HepG2 (cell line): Measurements from ENCODE around the gene POLR2B. TPM values are rescaled to one million over a fixed set of nuclear protein-coding genes. Genes with fewer than 3 reads are reported as not detected.
A peak's percentile ranks its signal among the peaks of the same experiment; 100 is the strongest.

Source experiments
- ASH2L ChIP-seq: fragments of 300-600, 200-600 bp; sonication (generic); IDR thresholded peaks from 2 replicates; pipeline ENCODE4 v1.7.0; 2017; ENCODE audit warnings: low read depth, mild to moderate bottlenecking, moderate library complexity, mixed read lengths, low read length; ENCODE audit not compliant: insufficient read length
- BCL6 ChIP-seq: IDR thresholded peaks from 2 replicates; pipeline ENCODE4 v1.6.1; 2016; ENCODE audit warnings: missing genetic modification reagents, missing compliant biosample characterization
- EEA1 ChIP-seq: sonication (generic); formaldehyde crosslinking; IDR thresholded peaks from 2 replicates; pipeline ENCODE4 v1.5.1; 2020; ENCODE audit warnings: mild to moderate bottlenecking, missing genetic modification reagents, borderline replicate concordance
- EHMT2 ChIP-seq: fragments of 200-600 bp; sonication (generic); IDR thresholded peaks from 2 replicates; pipeline ENCODE4 v1.7.0; 2017; ENCODE audit warnings: antibody characterized with exemption, low read depth, low read length, borderline replicate concordance
- ELF3 ChIP-seq: IDR thresholded peaks from 2 replicates; pipeline ENCODE4 v1.6.1; 2016; ENCODE audit warnings: missing genetic modification reagents, missing compliant biosample characterization
- KLF13 ChIP-seq: sonication (generic); formaldehyde crosslinking; IDR thresholded peaks from 2 replicates; pipeline ENCODE4 v1.4.0; 2020; ENCODE audit warnings: mild to moderate bottlenecking, missing genetic modification reagents
- NCOR1 ChIP-seq: fragments of 200-600 bp; sonication (generic); IDR thresholded peaks from 2 replicates; pipeline ENCODE4 v1.7.0; 2017; ENCODE audit warnings: antibody characterized with exemption, low read length, borderline replicate concordance
- PPARG ChIP-seq: conservative IDR thresholded peaks from 2 replicates; pipeline ENCODE4 v1.6.1; 2016; ENCODE audit warnings: missing biosample characterization, missing genetic modification reagents
- PRDM10 ChIP-seq: sonication (generic); formaldehyde crosslinking; IDR thresholded peaks from 2 replicates; pipeline ENCODE4 v1.4.0; 2020; ENCODE audit warnings: low read depth, missing genetic modification reagents
- RFX3 ChIP-seq: IDR thresholded peaks from 2 replicates; pipeline ENCODE4 v1.6.1; 2016; ENCODE audit warnings: missing biosample characterization, missing genetic modification reagents
- UBTF ChIP-seq: sonication (generic); formaldehyde crosslinking; IDR thresholded peaks from 2 replicates; pipeline ENCODE4 v1.4.0; 2020; ENCODE audit warnings: mild to moderate bottlenecking, missing genetic modification reagents
- ZBTB44 ChIP-seq: sonication (generic); formaldehyde crosslinking; IDR thresholded peaks from 2 replicates; pipeline ENCODE4 v1.4.0; 2020; ENCODE audit warnings: missing genetic modification reagents
- ZNF10 ChIP-seq: sonication (generic); formaldehyde crosslinking; IDR thresholded peaks from 2 replicates; pipeline ENCODE4 v1.4.0; 2020; ENCODE audit warnings: mild to moderate bottlenecking, low read depth, missing genetic modification reagents, borderline replicate concordance
- ZNF296 ChIP-seq: sonication (generic); formaldehyde crosslinking; conservative IDR thresholded peaks from 2 replicates; pipeline ENCODE4 v1.5.0; 2020; ENCODE audit warnings: mild to moderate bottlenecking, missing genetic modification reagents
- ZNF30 ChIP-seq: sonication (generic); formaldehyde crosslinking; IDR thresholded peaks from 2 replicates; pipeline ENCODE4 v1.5.0; 2020; ENCODE audit warnings: mild to moderate bottlenecking, missing genetic modification reagents
- ZNF367 ChIP-seq: sonication (generic); formaldehyde crosslinking; IDR thresholded peaks from 2 replicates; pipeline ENCODE4 v1.4.0; 2020; ENCODE audit warnings: missing genetic modification reagents, borderline replicate concordance
- ZNF567 ChIP-seq: sonication (generic); formaldehyde crosslinking; IDR thresholded peaks from 2 replicates; pipeline ENCODE4 v1.8.1; 2023; ENCODE audit warnings: mild to moderate bottlenecking, missing genetic modification reagents, borderline replicate concordance
- ZNF703 ChIP-seq: sonication (generic); formaldehyde crosslinking; IDR thresholded peaks from 2 replicates; pipeline ENCODE4 v1.5.1; 2020; ENCODE audit warnings: missing genetic modification reagents, mild to moderate bottlenecking, moderate library complexity, borderline replicate concordance
- ZNF704 ChIP-seq: sonication (generic); formaldehyde crosslinking; IDR thresholded peaks from 2 replicates; pipeline ENCODE4 v1.8.1; 2023; ENCODE audit warnings: mild to moderate bottlenecking, inconsistent platforms, moderate library complexity, missing genetic modification reagents, borderline replicate concordance
- ZNF709 ChIP-seq: sonication (generic); formaldehyde crosslinking; IDR thresholded peaks from 2 replicates; pipeline ENCODE4 v1.5.0; 2020; ENCODE audit warnings: mild to moderate bottlenecking, missing genetic modification reagents
- ZNF883 ChIP-seq: sonication (generic); formaldehyde crosslinking; IDR thresholded peaks from 2 replicates; pipeline ENCODE4 v1.5.1; 2020; ENCODE audit warnings: mild to moderate bottlenecking, missing genetic modification reagents; ENCODE audit errors: not compliant biosample characterization
- polyA plus RNA-seq, 8 experiments: library from polyadenylated mRNA; depleted of rRNA in 3 of 8; stranded (reverse) in 7 of 8; unstranded in 1 of 8; fragments of >200 nt; fragmentation: Illumina TruSeq in 4 of 8; extraction: Trizol in 4 of 8; gene quantifications; 2 replicates each; pipeline versions ENCODE4 v1.2.1 to v1.2.3, GENCODE V29; 2011 to 2016; ENCODE audit warnings: low read depth in 4 of 8, missing spikeins in 1 of 8, mixed read lengths in 1 of 8; ENCODE audit not compliant: insufficient read depth in 1 of 8
- total RNA-seq, 5 experiments: library from RNA; depleted of rRNA; stranded (reverse); fragments of >200 nt; fragmentation: Illumina TruSeq; extraction: Trizol; gene quantifications; 2 replicates each; pipeline ENCODE4 v1.2.3, GENCODE V29; 2016; ENCODE audit warnings: low read depth in 1 of 5

The POLR2B gene
- total and polyA plus RNA-seq, 2 of the 13 experiments (the other 11 are each of a cell fraction or from before 2014, with no cell fraction given) = 70.6 to 116 TPM

- TF ChIP-seq UBTF (CRISPR knock-in tag) = peak; percentile 82
- 0 out of 2 replicates have a peak, but pooled peaks have one; percentile 13 for TF ChIP-seq ZNF30 (CRISPR knock-in tag)
- TF ChIP-seq KLF13 (CRISPR knock-in tag) = no peak
- TF ChIP-seq PPARG = no peak
- TF ChIP-seq ASH2L = peak; percentile 38
- TF ChIP-seq ZNF296 (CRISPR knock-in tag) = peak; percentile 53; the same call in 1 of the 2 replicates
- TF ChIP-seq EHMT2 = no peak
- TF ChIP-seq PRDM10 (CRISPR knock-in tag) = no peak
- TF ChIP-seq ZNF704 (CRISPR knock-in tag) = no peak
- TF ChIP-seq BCL6 (CRISPR knock-in tag) = no peak; the same call in 1 of the 2 replicates
- no peak for TF ChIP-seq NCOR1
- TF ChIP-seq ZNF567 (CRISPR knock-in tag) = no peak
- no peak for TF ChIP-seq ZBTB44
- TF ChIP-seq ZNF703 = 0 out of 2 replicates have a peak, but pooled peaks have one; percentile 29
- TF ChIP-seq ZNF367 (CRISPR knock-in tag) = no peak
- no peak for TF ChIP-seq ELF3 (CRISPR knock-in tag)
- peak; percentile 11 for TF ChIP-seq ZNF883 (CRISPR knock-in tag)
- no peak for TF ChIP-seq RFX3 (CRISPR knock-in tag)
- TF ChIP-seq EEA1 (CRISPR knock-in tag) = peak; percentile 40; the same call in 1 of the 2 replicates
- no peak for TF ChIP-seq ZNF10 (CRISPR knock-in tag)
- peak; percentile 74; the same call in 1 of the 2 replicates for TF ChIP-seq ZNF709 (CRISPR knock-in tag)
These were observed 1.8 kb upstream of the POLR2B start (continued) for GRCh38 chr4:56976837-56977320.
